Breast epithelium (tissue), 4 donors: ENCODE measurements around the gene CDR2L. TPM values are rescaled to one million over a fixed set of nuclear protein-coding genes. Genes with fewer than 3 reads are reported as not detected.

ENCODE experiments used
- DNase-seq, 2 donors: peaks; one replicate each; pipeline ENCODE4 v3.0.0-alpha.2; 2019; ENCODE audit warnings: low spot score in 2 of 2
- H3K27ac ChIP-seq, 2 donors: fragments of 200-600 bp; sonication (generic) in 1 of 2; one replicate each; pipeline ENCODE4 v1.5.1; 2016 to 2019; ENCODE audit warnings: mild to moderate bottlenecking in 1 of 2
- H3K27me3 ChIP-seq, 2 donors: fragments of 200-600 bp; sonication (generic) in 1 of 2; one replicate each; pipeline versions ENCODE4 v1.5.1 to v1.6.0; 2017 to 2019; ENCODE audit warnings: control low read depth in 1 of 2, mild to moderate bottlenecking in 1 of 2
- H3K36me3 ChIP-seq: fragments of 200-600 bp; one replicate; pipeline ENCODE4 v1.5.1; 2019
- H3K4me1 ChIP-seq, 2 donors: fragments of 200-600 bp; sonication (generic); one replicate each; pipeline ENCODE4 v1.5.1; 2016 to 2019; ENCODE audit warnings: control low read depth in 1 of 2
- H3K4me3 ChIP-seq, 3 donors: fragments of 200-600 bp; sonication (generic); 1 replicate in 2 of 3; 2 replicates in 1 of 3; pipeline ENCODE4 v1.5.1; 2016 to 2019; ENCODE audit warnings: mild to moderate bottlenecking in 3 of 3, moderate library complexity in 2 of 3
- H3K9me3 ChIP-seq, 2 donors: fragments of 200-600 bp; sonication (generic) in 1 of 2; one replicate each; pipeline ENCODE4 v1.5.1; 2016 to 2019; ENCODE audit warnings: control low read depth in 1 of 2
- CTCF ChIP-seq, 3 donors: fragments of 450-650 bp; IDR thresholded peaks; one replicate each; pipeline ENCODE4 v1.5.1; 2016 to 2017; ENCODE audit warnings: antibody characterized with exemption in 3 of 3, mild to moderate bottlenecking in 3 of 3, moderate library complexity in 3 of 3
- POLR2A ChIP-seq: fragments of 450-650 bp; IDR thresholded peaks from one replicate; pipeline ENCODE4 v1.6.1; 2016; ENCODE audit warnings: antibody characterized with exemption, mild to moderate bottlenecking, moderate library complexity
- POLR2AphosphoS5 ChIP-seq, 3 donors: sonication (generic); formaldehyde crosslinking; IDR thresholded peaks; one replicate each; pipeline ENCODE4 v1.6.1; 2017; ENCODE audit warnings: antibody characterized with exemption in 3 of 3
- intact Hi-C: fragments of 100-400 bp; cut with DNase I; formaldehyde crosslinking; loops from one replicate; pipeline ENCODE4 v1.15.1; 2023; ENCODE audit warnings: low total_unique reads
- total RNA-seq, 3 donors: library from RNA; depleted of rRNA; stranded (reverse); fragments of >200 nt; gene quantifications; one replicate each; pipeline ENCODE4 v1.1.0, GENCODE V29; 2016

CDR2L gene
- total RNA-seq, 3 donors from 2014 or later = 8.0 to 13.1 (median 9.2) TPM

- intact Hi-C loops = loop anchor here (2.0 kb wide), 1 partner anchor 19 kb away; no protein-coding TSS in a partner anchor
- no peaks in the 10 kb centered on the region for H3K4me1 ChIP-seq
- H3K4me3 ChIP-seq = no peak overlapping the region
- H3K27me3 ChIP-seq = no peaks in the 10 kb centered on the region
- no peaks in the 10 kb centered on the region for H3K9me3 ChIP-seq
- H3K36me3 ChIP-seq = no peaks in the 10 kb centered on the region
- no peak overlapping the region for H3K27ac ChIP-seq
- no peak for TF ChIP-seq POLR2AphosphoS5 (IDR thresholded peaks at IDR 0.05)
- no peak for TF ChIP-seq CTCF (IDR thresholded peaks at IDR 0.05)
- no peak for TF ChIP-seq POLR2A
- no peak for DNase-seq
These were observed 14.7 kb downstream of the CDR2L start for GRCh38 chr17:75001915-75002843.

GRCh38 chr17:75003070-75003956 lies 15.9 kb downstream of the CDR2L start:
- DNase-seq = no peak
- Histone ChIP-seq H3K4me3 (no peak overlapping the region), H3K9me3 (no peaks in the 10 kb centered on the region), H3K27ac (no peak overlapping the region), H3K4me1 (no peaks in the 10 kb centered on the region), H3K27me3 (no peaks in the 10 kb centered on the region), H3K36me3 (no peaks in the 10 kb centered on the region)
- TF ChIP-seq POLR2A (no peak), POLR2AphosphoS5 (IDR thresholded peaks at IDR 0.05) (no peak), CTCF (IDR thresholded peaks at IDR 0.05) (no peak)
- intact Hi-C loops = loop anchor here (2.0 kb wide), 1 partner anchor 17 kb away; no protein-coding TSS in a partner anchor

GRCh38 chr17:75003957-75004355 lies 16.5 kb downstream of the CDR2L start:
- no peak for DNase-seq
- Histone ChIP-seq H3K4me3 (no peak overlapping the region), H3K36me3 (no peaks in the 10 kb centered on the region), H3K27me3 (no peaks in the 10 kb centered on the region), H3K27ac (no peak overlapping the region), H3K9me3 (no peaks in the 10 kb centered on the region), H3K4me1 (no peaks in the 10 kb centered on the region)
- intact Hi-C loops = loop anchor here (2.0 kb wide), 1 partner anchor 17 kb away; no protein-coding TSS in a partner anchor
- TF ChIP-seq POLR2A (no peak), CTCF (IDR thresholded peaks at IDR 0.05) (no peak), POLR2AphosphoS5 (IDR thresholded peaks at IDR 0.05) (no peak)

- no peak overlapping the region for H3K4me3 ChIP-seq
- no peak for DNase-seq
- no peaks in the 10 kb centered on the region for H3K27me3 ChIP-seq
- H3K4me1 ChIP-seq = no peaks in the 10 kb centered on the region
- TF ChIP-seq POLR2A (no peak), POLR2AphosphoS5 (IDR thresholded peaks at IDR 0.05) (no peak), CTCF (IDR thresholded peaks at IDR 0.05) (no peak)
- intact Hi-C loops = no loop called here
- H3K27ac ChIP-seq = no peak overlapping the region
- no peaks in the 10 kb centered on the region for H3K9me3 ChIP-seq
- H3K36me3 ChIP-seq = no peaks in the 10 kb centered on the region
These were observed 16.9 kb downstream of the CDR2L start for GRCh38 chr17:75004371-75004770.
